IMR-90 (cell line): ENCODE measurements around the gene ABCA5. TPM values are rescaled to one million over a fixed set of nuclear protein-coding genes. Genes with fewer than 3 reads are reported as not detected.

Experiments
- ATAC-seq: fragments of 200-7000 bp; cut with Tn5 transposase; 2 replicates; pipeline ENCODE4 v1.9.1; 2020; ENCODE audit warnings: low read depth, mild to moderate bottlenecking, moderate library complexity
- BruUV-seq: library from RNA; stranded (reverse); fragments of 400-500 nt; replicated peaks from 2 replicates; lab custom pipeline; 2021; lab: Mats Ljungman, UMichigan
- CTCF ChIA-PET: fragments of 300-600 bp; formaldehyde crosslinking; extraction: SDS; loops from one replicate; lab custom pipeline; 2021; ENCODE audit warnings: antibody characterized with exemption; lab: Yijun Ruan, JAX
- POLR2A ChIA-PET: fragments of 300-600 bp; sonication (Branson Sonifier 250); formaldehyde crosslinking; loops from one replicate; lab custom pipeline; 2022; ENCODE audit warnings: antibody characterized with exemption; ENCODE audit not compliant: unreplicated experiment; lab: Charles Lee
- DNase-seq: peaks from one replicate; pipeline ENCODE4 v3.0.0; 2013
- H2AFZ ChIP-seq: replicated peaks from 2 replicates; pipeline ENCODE3; 2013; ENCODE audit warnings: low read length, mild to moderate bottlenecking; ENCODE audit not compliant: poor library complexity
- H2AK5ac ChIP-seq: 2 replicates; pipeline ENCODE4 v1.6.1; 2013; ENCODE audit warnings: low read depth, low read length, inconsistent platforms
- H2AK9ac ChIP-seq: replicated peaks from 2 replicates; pipeline ENCODE3; 2013; ENCODE audit warnings: mild to moderate bottlenecking, low read depth, low read length, moderate library complexity; ENCODE audit not compliant: poor library complexity
- H2BK120ac ChIP-seq: 2 replicates; pipeline ENCODE4 v1.6.1; 2013; ENCODE audit warnings: low read depth, low read length, inconsistent platforms
- H2BK15ac ChIP-seq: 3 replicates; pipeline ENCODE4 v1.6.1; 2013; ENCODE audit warnings: low read depth, low read length, inconsistent platforms
- H2BK20ac ChIP-seq: 2 replicates; pipeline ENCODE4 v1.6.1; 2013; ENCODE audit warnings: low read depth, mild to moderate bottlenecking, inconsistent platforms, low read length, moderate library complexity
- H2BK5ac ChIP-seq: 2 replicates; pipeline ENCODE4 v1.6.1; 2013; ENCODE audit warnings: mild to moderate bottlenecking, low read depth, low read length, inconsistent platforms; ENCODE audit not compliant: poor library complexity, severe bottlenecking
- H3K14ac ChIP-seq: replicated peaks from 2 replicates; pipeline ENCODE4 v1.6.1; 2013; ENCODE audit warnings: low read depth, low read length, inconsistent platforms
- H3K18ac ChIP-seq: 2 replicates; pipeline ENCODE4 v1.6.1; 2013; ENCODE audit warnings: low read depth, low read length, control low read depth
- H3K23ac ChIP-seq: 2 replicates; pipeline ENCODE4 v1.6.1; 2013; ENCODE audit warnings: low read depth, low read length, inconsistent platforms
- H3K27ac ChIP-seq: 2 replicates; pipeline ENCODE4 v1.5.1; 2013; ENCODE audit warnings: mild to moderate bottlenecking, control low read depth, low read length; ENCODE audit not compliant: insufficient read depth
- H3K27me3 ChIP-seq: 2 replicates; pipeline ENCODE4 v1.6.1; 2013; ENCODE audit warnings: low read length; ENCODE audit not compliant: control insufficient read depth, insufficient read depth
- H3K36me3 ChIP-seq: 2 replicates; pipeline ENCODE4 v1.6.1; 2013; ENCODE audit warnings: low read length, mixed read lengths; ENCODE audit not compliant: control insufficient read depth, insufficient read depth
- H3K4ac ChIP-seq: 2 replicates; pipeline ENCODE4 v1.6.1; 2013; ENCODE audit warnings: low read depth, low read length, inconsistent platforms
- H3K4me1 ChIP-seq: 2 replicates; pipeline ENCODE4 v1.6.1; 2013; ENCODE audit warnings: low read length, mixed read lengths; ENCODE audit not compliant: control insufficient read depth, insufficient read depth
- H3K4me2 ChIP-seq: 2 replicates; pipeline ENCODE4 v1.6.1; 2013; ENCODE audit warnings: low read depth, mild to moderate bottlenecking, control low read depth, low read length, moderate library complexity
- H3K4me3 ChIP-seq: 2 replicates; pipeline ENCODE4 v1.5.1; 2013; ENCODE audit warnings: low read depth, mild to moderate bottlenecking, control low read depth, low read length, moderate library complexity; ENCODE audit not compliant: insufficient read depth
- H3K56ac ChIP-seq: 2 replicates; pipeline ENCODE4 v1.6.1; 2013; ENCODE audit warnings: low read length, inconsistent platforms; ENCODE audit not compliant: insufficient read depth; ENCODE audit errors: extremely low read depth
- H3K79me1 ChIP-seq, 2 experiments: 2 replicates each; pipeline ENCODE4 v1.6.1; 2013; ENCODE audit warnings: low read length in 2 of 2, inconsistent platforms in 1 of 2, low read depth in 1 of 2
- H3K9ac ChIP-seq: 2 replicates; pipeline ENCODE4 v1.6.1; 2013; ENCODE audit warnings: low read depth, low read length, control low read depth
- H3K9me1 ChIP-seq: 2 replicates; pipeline ENCODE4 v1.6.1; 2013; ENCODE audit warnings: low read length, inconsistent platforms; ENCODE audit not compliant: insufficient read depth
- H3K9me3 ChIP-seq: 2 replicates; pipeline ENCODE4 v1.6.1; 2013; ENCODE audit warnings: low read length; ENCODE audit not compliant: control insufficient read depth, insufficient read depth
- H4K20me1 ChIP-seq: 2 replicates; pipeline ENCODE4 v1.6.1; 2013; ENCODE audit warnings: low read length, inconsistent platforms; ENCODE audit not compliant: insufficient read depth
- H4K5ac ChIP-seq: 2 replicates; pipeline ENCODE4 v1.6.1; 2013; ENCODE audit warnings: mild to moderate bottlenecking, low read depth, low read length, control low read depth
- H4K8ac ChIP-seq, 2 experiments: 2 replicates each; pipeline ENCODE4 v1.6.1; 2013; ENCODE audit warnings: low read depth in 2 of 2, low read length in 2 of 2, control low read depth in 1 of 2, inconsistent platforms in 1 of 2
- H4K91ac ChIP-seq: 2 replicates; pipeline ENCODE4 v1.6.1; 2013; ENCODE audit warnings: low read depth, low read length, inconsistent platforms; ENCODE audit not compliant: insufficient read depth
- CEBPB ChIP-seq: IDR thresholded peaks from 2 replicates; pipeline ENCODE4 v1.6.1; 2012; ENCODE audit warnings: low read depth, low read length, improper control_type of control experiment
- CHD1 ChIP-seq: IDR thresholded peaks from 2 replicates; pipeline ENCODE4 v1.6.1; 2012; ENCODE audit warnings: low read depth, low read length, improper control_type of control experiment
- CTCF ChIP-seq: conservative IDR thresholded peaks from 2 replicates; pipeline ENCODE4 v1.5.1; 2012; ENCODE audit warnings: mild to moderate bottlenecking, low read depth, low read length, improper control_type of control experiment
- ELK1 ChIP-seq: fragments of 150-350 bp; IDR thresholded peaks from 2 replicates; pipeline ENCODE4 v1.6.1; 2016; ENCODE audit warnings: low read depth, mild to moderate bottlenecking, low read length, moderate library complexity, borderline replicate concordance
- FOS ChIP-seq: fragments of 150-350 bp; IDR thresholded peaks from 2 replicates; pipeline ENCODE4 v1.6.1; 2016; ENCODE audit warnings: low read depth, low read length
- MAFK ChIP-seq: IDR thresholded peaks from 2 replicates; pipeline ENCODE4 v1.6.1; 2012; ENCODE audit warnings: low read depth, low read length, improper control_type of control experiment
- MAZ ChIP-seq: IDR thresholded peaks from 2 replicates; pipeline ENCODE4 v1.6.1; 2012; ENCODE audit warnings: low read depth, mild to moderate bottlenecking, low read length, improper control_type of control experiment, moderate library complexity, borderline replicate concordance
- MXI1 ChIP-seq: IDR thresholded peaks from 2 replicates; pipeline ENCODE4 v1.6.1; 2012; ENCODE audit warnings: low read depth, mild to moderate bottlenecking, low read length, moderate library complexity, borderline replicate concordance
- NFE2L2 ChIP-seq: fragments of 150-350 bp; IDR thresholded peaks from 2 replicates; pipeline ENCODE4 v1.6.1; 2016; ENCODE audit warnings: low read depth, mild to moderate bottlenecking, low read length
- POLR2A ChIP-seq: IDR thresholded peaks from 2 replicates; pipeline ENCODE4 v1.6.1; 2012; ENCODE audit warnings: mild to moderate bottlenecking, low read depth, low read length
- RAD21 ChIP-seq: IDR thresholded peaks from 2 replicates; pipeline ENCODE4 v1.6.1; 2012; ENCODE audit warnings: low read length, improper control_type of control experiment
- RCOR1 ChIP-seq: IDR thresholded peaks from 2 replicates; pipeline ENCODE4 v1.6.1; 2012; ENCODE audit warnings: mild to moderate bottlenecking, low read length, improper control_type of control experiment; ENCODE audit not compliant: insufficient replicate concordance
- USF2 ChIP-seq: fragments of 150-350 bp; IDR thresholded peaks from 2 replicates; pipeline ENCODE4 v1.6.1; 2017; ENCODE audit warnings: mild to moderate bottlenecking, antibody characterized with exemption, low read length, low read depth
- WGBS, 2 experiments: methylation state at CpG; one replicate each; pipeline versions ENCODE4 v1.1.5 to v1.1.7; 2013; ENCODE audit warnings: missing lambda C conversion rate in 2 of 2; ENCODE audit not compliant: insufficient read length in 1 of 2; ENCODE audit errors: extremely low coverage in 2 of 2; 5-methylcytosine and 5-hydroxymethylcytosine counted together
- dilution Hi-C: fragments of 300-500 bp; cut with HindIII; formaldehyde crosslinking; loops from one replicate; pipeline ENCODE4 v1.14.3; 2018; ENCODE audit warnings: low sequenced_read_pairs; ENCODE audit not compliant: unreplicated experiment
- in situ Hi-C: fragments of 300-500 bp; cut with MboI; formaldehyde crosslinking; loops from 3 replicates; pipeline ENCODE4 v1.14.3; 2019; ENCODE audit warnings: low sequenced_read_pairs, inconsistent platforms, mixed read lengths
- intact Hi-C: fragments of 100-400 bp; cut with micrococcal nuclease; formaldehyde crosslinking; loops from 2 replicates; pipeline ENCODE4 v1.10.0; 2022
- polyA plus RNA-seq, 3 experiments: library from polyadenylated mRNA; depleted of rRNA; stranded (reverse); fragments of >200 nt; gene quantifications; 2 replicates each; pipeline ENCODE4 v1.2.3, GENCODE V29; 2012; ENCODE audit warnings: low replicate concordance in 1 of 3
- total RNA-seq: library from RNA; depleted of rRNA; stranded (reverse); fragments of >200 nt; gene quantifications from 2 replicates; pipeline ENCODE4 v1.2.3, GENCODE V29; 2012

Gene ABCA5
- total and polyA plus RNA-seq, 2 of the 4 experiments (the other 2 are of a cell fraction): 1.3 to 2.3 TPM

GRCh38 chr17:69246202-69246601 lies 80.7 kb downstream of the ABCA5 start:
- Histone ChIP-seq H2BK15ac (no peak overlapping the region), H3K4me2 (no peak overlapping the region), H2AFZ (no peak overlapping the region), H3K9ac (no peak overlapping the region), H2AK9ac (no peak overlapping the region), H2AK5ac (no peak overlapping the region), H4K8ac (no peak overlapping the region), H2BK5ac (no peak overlapping the region), H3K4me3 (no peak overlapping the region), H3K23ac (no peak overlapping the region), H3K27ac (no peak overlapping the region), H3K4me1 (no peaks in the 10 kb centered on the region), H2BK120ac (no peak overlapping the region), H3K9me3 (no peaks in the 10 kb centered on the region), H3K79me1 (no peaks in the 10 kb centered on the region), H3K36me3 (no peaks in the 10 kb centered on the region), H3K9me1 (no peaks in the 10 kb centered on the region), H3K56ac (no peak overlapping the region), H3K27me3 (no peaks in the 10 kb centered on the region), H4K20me1 (no peaks in the 10 kb centered on the region), H2BK20ac (no peak overlapping the region), H3K18ac (no peak overlapping the region), H3K14ac (no peak overlapping the region), H3K4ac (no peak overlapping the region), H4K91ac (no peak overlapping the region), H4K5ac (no peak overlapping the region)
- in situ Hi-C loops (loop anchor here (10.0 kb wide), 1 partner anchor 711 kb away; no protein-coding TSS in a partner anchor), dilution Hi-C loops (no loop called here), intact Hi-C loops (loop anchor here (5.0 to 10.0 kb wide), 2 partner anchors 276 to 781 kb away; no protein-coding TSS in a partner anchor)
- DNase-seq (no peak), ATAC-seq (no peak)
- CTCF ChIA-PET: interaction anchor here (2.4 kb wide), 1 partner anchor 474 kb away, joined by 9 read pairs; no protein-coding TSS in a partner anchor
- POLR2A ChIA-PET: no interaction called here
- no CpG with 5 or more reads among the region's 1 CpG for WGBS, 2 experiments
- TF ChIP-seq MAFK (no peak), MAZ (no peak), USF2 (no peak), CHD1 (no peak), FOS (no peak), ELK1 (no peak), NFE2L2 (no peak), CTCF (no peak), POLR2A (no peak), RCOR1 (no peak), CEBPB (no peak), RAD21 (no peak), MXI1 (no peak)
- no TSS peak for BruUV-seq
